SK-N-SH (cell line): ENCODE data around the gene EPO.

ENCODE experiments used
- GABPA ChIP-seq: IDR thresholded peaks from 2 replicates; pipeline ENCODE4 v1.4.0; 2012; ENCODE audit warnings: low read depth, mild to moderate bottlenecking
- JUND ChIP-seq: IDR thresholded peaks from 2 replicates; pipeline ENCODE4 v1.4.0; 2012
- MEF2A ChIP-seq: IDR thresholded peaks from 2 replicates; pipeline ENCODE4 v1.4.0; 2012; ENCODE audit warnings: low read depth, borderline replicate concordance
- POLR2AphosphoS5 ChIP-seq: IDR thresholded peaks from 2 replicates; pipeline ENCODE4 v1.6.1; 2012; ENCODE audit warnings: low read depth, low read length
- RAD21 ChIP-seq: IDR thresholded peaks from 2 replicates; pipeline ENCODE4 v1.6.1; 2012; ENCODE audit warnings: mild to moderate bottlenecking, low read length
- SIN3A ChIP-seq: IDR thresholded peaks from 2 replicates; pipeline ENCODE4 v1.6.1; 2012; ENCODE audit warnings: low read depth, mild to moderate bottlenecking, low read length, moderate library complexity, borderline replicate concordance
- SMC3 ChIP-seq: IDR thresholded peaks from 2 replicates; pipeline ENCODE4 v1.6.1; 2012; ENCODE audit warnings: low read depth, low read length, improper control_type of control experiment
- TEAD4 ChIP-seq: IDR thresholded peaks from 2 replicates; pipeline ENCODE4 v1.4.0; 2012; ENCODE audit warnings: mild to moderate bottlenecking, borderline replicate concordance; ENCODE audit not compliant: insufficient read depth
- TF ChIP-seq, protein P1 (sequence below): fragments of 200-600 bp; sonication (generic); IDR thresholded peaks from 2 replicates; pipeline ENCODE4 v1.6.1; 2017; ENCODE audit warnings: antibody characterized with exemption, mild to moderate bottlenecking, moderate library complexity
- TF ChIP-seq, protein P2 (sequence below): IDR thresholded peaks from 2 replicates; pipeline ENCODE4; 2012
- TF ChIP-seq, protein P3 (sequence below): IDR thresholded peaks from 2 replicates; pipeline ENCODE4 v1.4.0; 2012; ENCODE audit warnings: low read depth, borderline replicate concordance
- TF ChIP-seq, protein P4 (sequence below): IDR thresholded peaks from 2 replicates; pipeline ENCODE4 v1.4.0; 2012; ENCODE audit warnings: low read depth, borderline replicate concordance

DNA sequence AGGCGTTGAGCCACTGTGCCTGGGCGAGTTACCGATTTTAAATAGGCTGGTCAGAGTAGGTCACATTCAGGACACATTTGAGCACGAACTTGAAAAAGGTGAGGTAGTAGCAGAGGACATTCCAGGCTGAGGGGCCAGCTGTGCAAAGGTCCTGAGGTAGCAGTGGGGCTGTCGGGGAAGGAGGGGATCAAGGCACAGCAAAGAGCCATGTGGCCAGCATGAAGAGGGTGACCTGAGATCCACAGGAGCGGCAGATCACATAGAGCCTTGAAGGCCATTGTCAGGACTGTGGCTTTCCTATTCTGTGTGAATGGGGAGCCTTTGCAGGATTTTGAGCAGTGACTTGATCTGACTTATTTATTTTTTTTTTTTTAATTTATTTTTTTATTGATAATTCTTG, 19.7 kb downstream of the EPO start:
- TF ChIP-seq, protein P1, sequence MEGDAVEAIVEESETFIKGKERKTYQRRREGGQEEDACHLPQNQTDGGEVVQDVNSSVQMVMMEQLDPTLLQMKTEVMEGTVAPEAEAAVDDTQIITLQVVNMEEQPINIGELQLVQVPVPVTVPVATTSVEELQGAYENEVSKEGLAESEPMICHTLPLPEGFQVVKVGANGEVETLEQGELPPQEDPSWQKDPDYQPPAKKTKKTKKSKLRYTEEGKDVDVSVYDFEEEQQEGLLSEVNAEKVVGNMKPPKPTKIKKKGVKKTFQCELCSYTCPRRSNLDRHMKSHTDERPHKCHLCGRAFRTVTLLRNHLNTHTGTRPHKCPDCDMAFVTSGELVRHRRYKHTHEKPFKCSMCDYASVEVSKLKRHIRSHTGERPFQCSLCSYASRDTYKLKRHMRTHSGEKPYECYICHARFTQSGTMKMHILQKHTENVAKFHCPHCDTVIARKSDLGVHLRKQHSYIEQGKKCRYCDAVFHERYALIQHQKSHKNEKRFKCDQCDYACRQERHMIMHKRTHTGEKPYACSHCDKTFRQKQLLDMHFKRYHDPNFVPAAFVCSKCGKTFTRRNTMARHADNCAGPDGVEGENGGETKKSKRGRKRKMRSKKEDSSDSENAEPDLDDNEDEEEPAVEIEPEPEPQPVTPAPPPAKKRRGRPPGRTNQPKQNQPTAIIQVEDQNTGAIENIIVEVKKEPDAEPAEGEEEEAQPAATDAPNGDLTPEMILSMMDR: no peak
- no peak for TF ChIP-seq POLR2AphosphoS5
- TF ChIP-seq GABPA: no peak
- no peak for TF ChIP-seq SMC3
- no peak for TF ChIP-seq TEAD4
- TF ChIP-seq, protein P2, sequence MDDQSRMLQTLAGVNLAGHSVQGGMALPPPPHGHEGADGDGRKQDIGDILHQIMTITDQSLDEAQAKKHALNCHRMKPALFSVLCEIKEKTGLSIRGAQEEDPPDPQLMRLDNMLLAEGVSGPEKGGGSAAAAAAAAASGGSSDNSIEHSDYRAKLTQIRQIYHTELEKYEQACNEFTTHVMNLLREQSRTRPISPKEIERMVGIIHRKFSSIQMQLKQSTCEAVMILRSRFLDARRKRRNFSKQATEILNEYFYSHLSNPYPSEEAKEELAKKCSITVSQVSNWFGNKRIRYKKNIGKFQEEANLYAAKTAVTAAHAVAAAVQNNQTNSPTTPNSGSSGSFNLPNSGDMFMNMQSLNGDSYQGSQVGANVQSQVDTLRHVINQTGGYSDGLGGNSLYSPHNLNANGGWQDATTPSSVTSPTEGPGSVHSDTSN: no peak
- TF ChIP-seq, protein P3, sequence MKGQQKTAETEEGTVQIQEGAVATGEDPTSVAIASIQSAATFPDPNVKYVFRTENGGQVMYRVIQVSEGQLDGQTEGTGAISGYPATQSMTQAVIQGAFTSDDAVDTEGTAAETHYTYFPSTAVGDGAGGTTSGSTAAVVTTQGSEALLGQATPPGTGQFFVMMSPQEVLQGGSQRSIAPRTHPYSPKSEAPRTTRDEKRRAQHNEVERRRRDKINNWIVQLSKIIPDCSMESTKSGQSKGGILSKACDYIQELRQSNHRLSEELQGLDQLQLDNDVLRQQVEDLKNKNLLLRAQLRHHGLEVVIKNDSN: no peak
- TF ChIP-seq MEF2A: no peak
- TF ChIP-seq, protein P4, sequence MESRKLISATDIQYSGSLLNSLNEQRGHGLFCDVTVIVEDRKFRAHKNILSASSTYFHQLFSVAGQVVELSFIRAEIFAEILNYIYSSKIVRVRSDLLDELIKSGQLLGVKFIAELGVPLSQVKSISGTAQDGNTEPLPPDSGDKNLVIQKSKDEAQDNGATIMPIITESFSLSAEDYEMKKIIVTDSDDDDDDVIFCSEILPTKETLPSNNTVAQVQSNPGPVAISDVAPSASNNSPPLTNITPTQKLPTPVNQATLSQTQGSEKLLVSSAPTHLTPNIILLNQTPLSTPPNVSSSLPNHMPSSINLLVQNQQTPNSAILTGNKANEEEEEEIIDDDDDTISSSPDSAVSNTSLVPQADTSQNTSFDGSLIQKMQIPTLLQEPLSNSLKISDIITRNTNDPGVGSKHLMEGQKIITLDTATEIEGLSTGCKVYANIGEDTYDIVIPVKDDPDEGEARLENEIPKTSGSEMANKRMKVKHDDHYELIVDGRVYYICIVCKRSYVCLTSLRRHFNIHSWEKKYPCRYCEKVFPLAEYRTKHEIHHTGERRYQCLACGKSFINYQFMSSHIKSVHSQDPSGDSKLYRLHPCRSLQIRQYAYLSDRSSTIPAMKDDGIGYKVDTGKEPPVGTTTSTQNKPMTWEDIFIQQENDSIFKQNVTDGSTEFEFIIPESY: no peak
- TF ChIP-seq RAD21: no peak
- no peak for TF ChIP-seq SIN3A
- TF ChIP-seq JUND: no peak
